ENCODE results near the gene VASP. TPM values are rescaled to one million over a fixed set of nuclear protein-coding genes. Genes with fewer than 3 reads are reported as not detected.
A peak's percentile ranks its signal among the peaks of the same experiment; 100 is the strongest.

VASP gene
- total and polyA plus RNA-seq, 2 experiments from 2014 or later, result 60.3 to 147 TPM

GRCh38 chr19:45468803-45469131, 38.5 kb upstream of the VASP start:
- H3K4me1 ChIP-seq (ENCODE audit: insufficient read depth), result peaks cover 25% of the 10 kb centered on the region; the same call in 1 of the 2 replicates
- H3K79me2 ChIP-seq (replicated peaks; ENCODE audit: insufficient read depth), result no peaks in the 10 kb centered on the region
- H3K9me3 Mint-ChIP-seq, result no peaks in the 10 kb centered on the region
- peaks cover 25% of the 10 kb centered on the region for H3K4me1 Mint-ChIP-seq
- no peak for DNase-seq (ENCODE audit: low spot score)
- H3K4me3 Mint-ChIP-seq, result peak overlapping the region; percentile 87
- H3K4me3 ChIP-seq, result peak overlapping the region; percentile 95
- peak overlapping the region; percentile 98 for H3K4me2 ChIP-seq
- no peaks in the 10 kb centered on the region; the same call in 2 of the 3 replicates for H3K36me3 Mint-ChIP-seq (ENCODE audit: low read depth)
- H3K9me2 ChIP-seq (ENCODE audit: insufficient read depth), result no peaks in the 10 kb centered on the region
- H3K27ac Mint-ChIP-seq, result peak overlapping the region; percentile 95
- H3F3A ChIP-seq (replicated peaks; ENCODE audit: low read depth), result peaks cover 17% of the 10 kb centered on the region
- no peaks in the 10 kb centered on the region for H3K36me3 ChIP-seq (ENCODE audit: insufficient read depth)
- ATAC-seq, result peak; percentile 26
- TF ChIP-seq REST (IDR thresholded peaks at IDR 0.05; ENCODE audit: unreplicated experiment), result no peak
- no peak for TF ChIP-seq ZNF462 (CRISPR knock-in tag; IDR thresholded peaks at IDR 0.05)
- TF ChIP-seq NANOG (IDR thresholded peaks at IDR 0.05; ENCODE audit: borderline replicate concordance), result no peak
- no peak for TF ChIP-seq ZNF331 (CRISPR knock-in tag; IDR thresholded peaks at IDR 0.05; ENCODE audit: low read depth)
- TF ChIP-seq ETS1 (IDR thresholded peaks at IDR 0.05), result no peak
- no peak for TF ChIP-seq POLR2AphosphoS5 (IDR thresholded peaks at IDR 0.05; ENCODE audit: low read depth)
- no peak for TF ChIP-seq CREB1 (CRISPR knock-in tag; IDR thresholded peaks at IDR 0.05; ENCODE audit: low read depth)
- no peak for TF ChIP-seq STAT1 (IDR thresholded peaks at IDR 0.05; ENCODE audit: unreplicated experiment)
- TF ChIP-seq JUNB (IDR thresholded peaks at IDR 0.05; ENCODE audit: unreplicated experiment), result no peak
- TF ChIP-seq EZH2 (IDR thresholded peaks at IDR 0.05; ENCODE audit: low read depth, unreplicated experiment), result no peak
- TF ChIP-seq EZH2phosphoT487 (IDR thresholded peaks at IDR 0.05; ENCODE audit: unreplicated experiment), result no peak
- TF ChIP-seq, protein P1, sequence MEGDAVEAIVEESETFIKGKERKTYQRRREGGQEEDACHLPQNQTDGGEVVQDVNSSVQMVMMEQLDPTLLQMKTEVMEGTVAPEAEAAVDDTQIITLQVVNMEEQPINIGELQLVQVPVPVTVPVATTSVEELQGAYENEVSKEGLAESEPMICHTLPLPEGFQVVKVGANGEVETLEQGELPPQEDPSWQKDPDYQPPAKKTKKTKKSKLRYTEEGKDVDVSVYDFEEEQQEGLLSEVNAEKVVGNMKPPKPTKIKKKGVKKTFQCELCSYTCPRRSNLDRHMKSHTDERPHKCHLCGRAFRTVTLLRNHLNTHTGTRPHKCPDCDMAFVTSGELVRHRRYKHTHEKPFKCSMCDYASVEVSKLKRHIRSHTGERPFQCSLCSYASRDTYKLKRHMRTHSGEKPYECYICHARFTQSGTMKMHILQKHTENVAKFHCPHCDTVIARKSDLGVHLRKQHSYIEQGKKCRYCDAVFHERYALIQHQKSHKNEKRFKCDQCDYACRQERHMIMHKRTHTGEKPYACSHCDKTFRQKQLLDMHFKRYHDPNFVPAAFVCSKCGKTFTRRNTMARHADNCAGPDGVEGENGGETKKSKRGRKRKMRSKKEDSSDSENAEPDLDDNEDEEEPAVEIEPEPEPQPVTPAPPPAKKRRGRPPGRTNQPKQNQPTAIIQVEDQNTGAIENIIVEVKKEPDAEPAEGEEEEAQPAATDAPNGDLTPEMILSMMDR (conservative IDR thresholded peaks at IDR 0.05; ENCODE audit: low read depth in 2 of 2), result no peak
- TF ChIP-seq ZNF114 (CRISPR knock-in tag; IDR thresholded peaks at IDR 0.05), result no peak
- H3K27ac ChIP-seq (ENCODE audit: low read depth), result 0 out of 2 replicates have a peak overlapping the region, but pooled peaks have one; percentile 32
- H4K20me1 ChIP-seq (replicated peaks; ENCODE audit: insufficient read depth), result no peaks in the 10 kb centered on the region
- peak overlapping the region; percentile 93 for H2AFZ ChIP-seq
- H3K27me3 ChIP-seq (ENCODE audit: insufficient read depth), result peaks cover 53% of the 10 kb centered on the region
- H3K27me3 Mint-ChIP-seq (ENCODE audit: insufficient read depth, low read depth, poor library complexity), result peaks cover 45% of the 10 kb centered on the region

Measured in GM23338 (cell line).